OCI-LY7 (cell line): ENCODE measurements around the gene ZNF821.

ENCODE experiments used
- CTCF ChIP-seq: fragments of 200-600 bp; sonication (generic); conservative IDR thresholded peaks from 2 replicates; pipeline ENCODE4 v1.5.1; 2014; ENCODE audit warnings: mild to moderate bottlenecking, antibody characterized with exemption, low read length, moderate library complexity, mixed read lengths
- EZH2phosphoT487 ChIP-seq: fragments of 200-600 bp; sonication (generic); IDR thresholded peaks from 2 replicates; pipeline ENCODE4 v1.6.1; 2018; ENCODE audit warnings: low read depth, borderline replicate concordance, mild to moderate bottlenecking, mixed run types, antibody characterized with exemption, low read length, moderate library complexity, mixed read lengths

GRCh38 chr16:71930013-71930563 is 46.1 kb upstream of the ZNF821 start:
- TF ChIP-seq EZH2phosphoT487 (no peak), CTCF (no peak)
